Activated CD8-positive, alpha-beta memory T cell treated with anti-CD3 and anti-CD28 coated beads for 24 hours (primary cell): ENCODE data around the gene SLC22A23.

ENCODE experiments used
- DNase-seq: peaks from one replicate; pipeline ENCODE4 v3.0.0-alpha.2; 2020

The SLC22A23 gene

DNA sequence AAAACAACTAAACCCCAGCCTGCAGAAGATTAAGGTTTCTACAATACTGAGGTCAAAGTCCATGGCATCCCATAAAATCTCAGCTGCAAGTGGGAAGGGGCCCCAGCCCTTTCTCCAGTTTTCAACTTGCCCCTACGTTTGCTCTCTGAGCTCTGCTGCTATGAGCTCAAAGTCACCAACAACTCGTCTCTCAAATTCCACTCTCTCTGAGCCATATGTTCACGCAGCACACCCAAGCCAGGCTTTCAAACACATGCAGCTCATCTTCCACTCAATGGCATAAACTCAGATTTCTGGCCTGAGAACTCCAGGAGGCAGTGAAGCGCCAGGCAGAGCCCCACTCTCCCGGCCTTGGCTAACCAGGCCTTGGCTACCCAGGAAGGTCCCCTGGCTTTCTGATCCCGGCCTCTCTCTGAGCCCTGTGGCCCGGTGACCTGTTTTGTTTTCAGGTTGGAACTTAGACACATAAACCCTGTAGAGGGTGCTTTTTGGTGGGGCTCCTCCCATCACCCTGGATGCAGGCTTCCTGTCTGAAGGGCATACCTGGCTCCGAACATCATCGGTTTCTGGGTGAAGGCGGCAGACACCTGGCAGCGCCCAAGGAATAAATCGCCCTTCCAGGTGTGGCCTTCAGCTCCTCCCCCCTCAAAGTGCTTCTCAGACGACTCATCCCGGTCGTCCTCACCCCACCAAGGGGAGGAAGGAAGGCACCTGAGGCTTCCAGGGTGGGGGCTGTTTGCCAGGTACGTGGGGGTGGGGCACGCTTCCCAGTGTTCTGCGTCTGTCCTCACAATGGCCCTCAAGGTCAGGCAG, 12.4 kb downstream of the SLC22A23 start:
- no peak for DNase-seq

DNA sequence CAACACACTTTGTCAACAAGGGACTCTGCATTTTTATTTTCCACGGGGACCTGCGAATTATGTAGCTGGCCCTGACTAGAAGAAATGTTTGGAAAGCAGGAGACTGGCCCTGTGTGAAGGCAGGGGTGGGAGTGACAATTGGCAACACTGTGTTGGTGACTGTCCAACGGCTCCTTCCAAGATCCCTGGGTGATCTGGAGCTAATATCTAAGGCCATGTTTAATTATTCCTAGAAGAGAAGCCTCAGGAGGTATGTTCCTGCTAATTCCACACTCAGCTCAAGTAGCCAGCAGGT, 13.7 kb downstream of the SLC22A23 start:
- no peak for DNase-seq

GRCh38 chr6:3442431-3443220, 14.2 kb downstream of the SLC22A23 start:
- no peak for DNase-seq

DNA sequence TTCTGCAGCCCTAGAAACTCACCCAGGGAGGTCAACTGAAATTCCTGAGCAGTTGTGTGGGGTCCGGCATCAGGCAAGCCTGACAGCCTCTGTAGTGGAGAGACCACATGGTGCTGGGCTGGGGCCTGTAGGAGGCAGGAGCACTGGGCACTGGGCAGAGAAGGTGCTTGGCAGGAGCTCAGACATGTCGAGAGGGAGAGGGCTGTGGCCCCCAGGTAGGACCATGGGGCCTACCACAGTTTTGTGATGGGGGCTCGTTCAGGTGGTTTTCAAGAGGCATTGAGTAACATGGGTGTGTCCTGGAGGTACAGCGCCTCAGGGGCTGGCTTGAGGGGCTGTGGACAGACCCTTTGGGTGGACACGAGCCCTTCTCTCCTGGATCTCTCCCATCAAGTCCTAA, 15.9 kb downstream of the SLC22A23 start:
- no peak for DNase-seq

- DNase-seq = no peak
Measured at GRCh38 chr6:3439961-3440360, 16.9 kb downstream of the SLC22A23 start.

DNA sequence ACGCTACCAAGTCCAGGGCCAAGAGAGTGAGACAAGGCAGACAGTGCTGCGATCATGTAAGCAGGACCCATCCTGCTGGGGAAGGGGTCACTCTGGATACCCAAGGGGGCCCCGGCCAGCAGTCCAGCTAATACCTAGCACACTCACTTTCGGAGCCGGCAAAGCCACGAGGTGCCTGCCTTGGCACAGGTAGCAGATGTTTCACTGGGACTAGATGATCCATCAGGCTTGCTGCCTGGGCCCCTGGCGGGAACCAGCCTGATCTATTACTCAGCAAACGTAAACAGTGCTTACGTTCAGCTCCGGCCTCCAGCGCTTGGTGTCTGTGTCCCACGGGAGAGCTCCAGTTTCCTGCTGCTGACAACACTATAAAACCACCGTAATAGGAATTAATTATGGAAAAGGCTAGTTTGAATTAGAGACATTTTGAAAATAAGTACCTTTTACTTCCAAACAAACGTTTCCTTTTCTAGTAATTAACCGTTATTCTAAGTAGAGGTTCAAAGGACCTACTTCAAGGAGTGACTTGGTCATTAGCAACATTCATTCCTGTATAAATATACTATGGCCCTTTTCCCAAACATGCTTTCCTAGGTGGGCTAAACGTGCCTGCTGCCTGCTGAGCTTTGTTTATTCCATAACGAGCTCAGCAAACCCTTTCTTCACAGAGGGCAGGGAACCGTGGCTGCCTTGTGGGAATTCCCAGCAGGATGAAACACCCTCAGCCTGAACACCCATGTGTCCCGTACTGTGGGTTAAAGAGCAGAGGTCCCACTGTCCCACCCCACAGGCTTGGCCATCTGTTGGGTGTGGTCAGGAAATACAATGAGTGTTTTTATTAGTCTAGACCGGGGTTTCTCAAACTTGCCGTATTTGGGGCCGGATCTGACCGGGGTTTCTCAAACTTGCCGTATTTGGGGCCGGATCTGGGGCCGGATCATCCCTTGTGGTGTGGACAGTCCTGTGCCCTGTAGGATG, 18.4 kb downstream of the SLC22A23 start:
- DNase-seq = no peak

DNA sequence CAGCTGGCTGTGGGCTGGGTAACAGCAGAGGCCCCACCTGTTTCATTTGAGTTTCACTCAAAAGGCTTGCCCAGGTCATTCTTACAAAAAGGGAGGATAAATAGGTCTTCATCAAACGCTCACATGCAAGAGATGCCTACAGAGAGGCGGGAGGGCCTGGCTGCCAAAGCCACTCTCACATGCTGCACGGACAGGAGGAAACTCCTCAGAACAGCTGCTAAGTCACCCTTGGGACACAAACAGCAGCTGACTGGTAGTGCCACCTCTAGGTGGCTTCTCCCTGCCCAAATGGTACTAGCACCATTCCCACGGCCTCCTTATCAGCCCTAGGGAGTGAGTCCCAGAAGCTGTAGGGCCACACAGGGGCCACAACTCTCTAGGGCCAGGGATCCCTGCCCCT, 23.8 kb downstream of the SLC22A23 start:
- no peak for DNase-seq

DNA sequence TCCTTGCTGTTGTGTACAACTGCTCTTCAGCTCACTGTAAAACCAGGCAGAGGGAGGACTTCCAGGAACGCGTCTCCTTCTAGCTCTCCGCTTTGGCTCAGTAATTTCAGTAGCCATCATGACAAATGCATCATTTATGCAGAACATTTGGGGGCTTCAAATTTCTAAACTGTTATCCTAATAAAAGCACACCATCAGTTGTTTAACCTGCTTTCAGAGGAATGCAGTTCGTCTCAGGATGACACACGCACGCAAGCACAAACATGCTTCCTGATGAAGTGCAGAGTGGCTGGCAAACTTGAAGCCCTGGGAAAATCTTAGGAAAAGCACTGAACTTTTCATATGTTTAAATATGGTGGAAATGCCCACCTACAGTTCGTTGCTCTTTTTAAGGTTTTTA, 24.4 kb downstream of the SLC22A23 start:
- DNase-seq = no peak

DNA sequence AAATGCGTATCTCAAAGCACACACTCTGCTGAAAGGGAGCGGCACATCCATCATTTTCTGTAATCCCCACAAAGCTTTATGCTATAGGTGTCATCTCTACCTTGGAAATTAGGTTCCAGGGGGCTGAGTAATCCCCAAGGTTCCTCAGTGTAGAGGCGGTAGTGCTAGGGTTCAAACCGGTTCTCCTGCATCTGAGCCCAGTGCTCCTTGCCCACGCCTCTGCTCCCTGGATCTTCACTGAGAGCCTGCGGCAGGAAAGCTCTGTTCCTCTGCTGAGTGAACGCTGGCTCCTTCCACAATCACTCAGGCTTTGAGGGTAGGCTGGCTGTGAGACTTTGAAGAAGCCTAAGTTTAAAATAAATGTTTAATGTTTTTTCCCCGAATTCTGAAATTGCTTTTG, 24.9 kb downstream of the SLC22A23 start:
- DNase-seq = no peak

DNA sequence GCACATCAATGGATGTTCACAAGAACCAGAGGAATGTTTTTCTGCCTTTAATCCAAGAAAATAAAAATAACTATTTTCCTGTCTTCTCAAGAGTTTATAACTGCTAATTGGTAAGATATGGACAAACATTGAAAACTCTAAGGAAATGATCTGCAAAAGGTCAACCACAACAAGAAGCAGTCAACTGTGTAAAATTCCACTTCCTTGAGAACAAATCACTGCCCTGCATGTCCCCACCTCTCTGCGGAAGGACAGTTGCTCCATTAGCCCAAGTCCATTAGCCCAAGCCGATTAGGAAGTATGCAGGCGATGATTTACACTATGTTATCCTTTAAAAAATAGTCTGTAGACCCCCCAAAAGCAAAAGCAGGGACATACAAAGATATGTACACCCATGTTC, 27.6 kb downstream of the SLC22A23 start:
- no peak for DNase-seq

GRCh38 chr6:3428700-3429099, 28.1 kb downstream of the SLC22A23 start:
- DNase-seq = no peak

DNA sequence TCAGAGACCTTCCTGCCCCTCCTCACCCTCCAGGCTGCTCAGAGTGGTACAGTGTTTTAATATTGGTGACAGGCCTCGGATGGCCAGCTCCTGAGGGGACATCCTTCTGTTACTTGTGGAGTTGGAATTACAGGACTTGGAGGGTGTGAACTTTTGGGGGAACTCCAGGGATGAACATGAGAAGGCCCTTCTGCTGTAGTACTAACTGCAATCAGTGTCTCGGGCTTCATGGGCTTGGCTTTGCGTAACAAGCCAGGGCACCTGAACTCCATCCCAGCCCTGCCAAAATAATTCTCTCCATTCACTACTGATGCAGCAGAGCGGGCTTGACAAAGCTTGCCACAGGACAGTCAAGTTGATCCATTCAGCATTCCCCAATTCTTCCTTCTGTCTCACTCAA, 28.6 kb downstream of the SLC22A23 start:
- no peak for DNase-seq

DNA sequence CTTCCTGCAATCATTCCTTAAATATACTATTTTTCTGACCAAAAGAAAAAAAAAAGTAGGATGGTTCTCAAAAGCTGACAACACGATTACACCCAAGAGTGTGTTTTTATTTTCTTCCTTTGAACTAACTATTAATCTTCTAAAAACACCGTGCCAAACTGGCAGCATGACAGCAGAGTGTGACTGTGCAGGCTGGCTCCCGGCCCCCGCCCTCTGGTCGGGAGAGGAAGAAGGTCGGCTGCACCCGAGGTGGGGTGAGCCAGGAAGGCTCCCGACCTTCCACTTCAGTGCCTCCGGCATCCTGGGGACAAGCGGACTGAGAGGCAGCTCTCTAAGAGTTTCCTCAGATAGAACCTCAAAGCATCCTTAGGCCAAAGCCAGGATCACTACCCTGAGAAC, 29.2 kb downstream of the SLC22A23 start:
- no peak for DNase-seq

- no peak for DNase-seq
Measured at GRCh38 chr6:3426927-3427686, 29.7 kb downstream of the SLC22A23 start.

DNA sequence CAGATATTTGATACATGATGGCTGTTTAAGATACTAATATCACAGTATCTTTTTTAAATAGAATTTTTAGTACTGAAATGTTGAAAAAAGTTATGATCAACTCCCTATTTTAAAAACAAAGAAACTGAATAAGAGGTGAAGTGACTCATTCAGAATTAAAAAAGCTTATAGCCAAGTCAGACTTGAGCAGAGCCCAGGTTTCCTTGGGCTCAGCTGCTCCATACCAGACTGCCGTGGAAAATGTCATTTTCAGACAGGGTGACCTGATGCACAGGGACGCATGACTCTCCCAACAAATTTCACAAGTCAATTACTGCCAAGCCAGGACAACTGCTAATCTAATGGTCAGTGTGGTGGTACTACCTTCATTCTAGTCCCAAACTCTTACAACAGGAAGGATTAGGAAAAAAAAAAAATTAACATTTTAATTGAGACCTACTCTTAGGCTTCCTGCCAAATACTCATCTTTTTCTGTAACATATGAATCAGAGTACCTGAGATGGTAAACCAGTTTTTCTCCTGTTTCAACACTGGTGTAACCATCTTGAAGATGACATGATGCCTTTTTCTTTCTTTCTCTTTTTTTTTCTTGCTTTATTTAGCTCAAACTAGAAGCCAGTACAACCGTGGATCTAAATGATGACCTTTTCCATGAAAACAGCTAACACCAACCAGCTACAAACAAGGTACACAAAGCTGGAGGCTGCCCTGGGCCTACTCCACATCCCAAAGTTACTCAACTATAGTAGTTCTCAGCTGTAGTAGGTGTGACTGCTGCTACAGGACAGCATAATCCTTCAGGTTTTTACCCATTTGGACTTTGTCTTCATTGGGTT, 30.5 kb downstream of the SLC22A23 start:
- DNase-seq = no peak

- no peak for DNase-seq
Measured at GRCh38 chr6:3425574-3425973, 31.3 kb downstream of the SLC22A23 start.

DNA sequence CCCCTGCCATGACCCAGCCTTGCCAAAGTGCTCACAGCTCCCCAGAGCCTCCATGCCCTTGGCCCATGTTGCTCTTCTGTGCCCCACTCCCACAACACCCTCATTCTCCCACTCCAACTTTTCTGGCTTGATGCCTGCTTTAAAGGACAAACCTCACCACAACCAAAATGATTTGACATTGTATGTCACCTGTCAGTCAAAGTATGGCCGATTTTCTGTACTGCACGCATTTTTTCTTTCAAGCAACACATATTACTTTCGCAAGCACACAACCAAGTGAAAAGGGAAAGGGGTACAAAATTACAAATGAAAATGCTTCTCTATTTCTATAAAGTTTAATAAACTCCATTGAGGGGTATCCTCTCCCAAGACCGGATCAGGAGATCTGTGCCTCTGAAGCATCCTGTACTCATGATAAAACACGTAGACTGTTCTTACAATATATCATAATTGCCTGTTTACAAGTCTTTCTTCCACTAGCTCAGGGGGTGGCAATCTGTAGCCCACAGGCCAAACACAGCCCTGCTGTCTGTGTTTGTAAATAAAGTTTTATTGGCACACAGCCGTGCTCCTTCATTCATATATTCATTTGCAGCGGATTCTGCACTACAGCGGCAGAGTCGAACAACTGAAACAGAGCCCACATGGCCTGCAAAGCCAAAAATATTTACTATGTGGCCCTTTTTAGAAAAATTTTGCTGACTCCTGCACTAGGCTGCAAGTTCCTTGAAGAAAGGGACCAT, 32.5 kb downstream of the SLC22A23 start:
- DNase-seq = no peak

DNA sequence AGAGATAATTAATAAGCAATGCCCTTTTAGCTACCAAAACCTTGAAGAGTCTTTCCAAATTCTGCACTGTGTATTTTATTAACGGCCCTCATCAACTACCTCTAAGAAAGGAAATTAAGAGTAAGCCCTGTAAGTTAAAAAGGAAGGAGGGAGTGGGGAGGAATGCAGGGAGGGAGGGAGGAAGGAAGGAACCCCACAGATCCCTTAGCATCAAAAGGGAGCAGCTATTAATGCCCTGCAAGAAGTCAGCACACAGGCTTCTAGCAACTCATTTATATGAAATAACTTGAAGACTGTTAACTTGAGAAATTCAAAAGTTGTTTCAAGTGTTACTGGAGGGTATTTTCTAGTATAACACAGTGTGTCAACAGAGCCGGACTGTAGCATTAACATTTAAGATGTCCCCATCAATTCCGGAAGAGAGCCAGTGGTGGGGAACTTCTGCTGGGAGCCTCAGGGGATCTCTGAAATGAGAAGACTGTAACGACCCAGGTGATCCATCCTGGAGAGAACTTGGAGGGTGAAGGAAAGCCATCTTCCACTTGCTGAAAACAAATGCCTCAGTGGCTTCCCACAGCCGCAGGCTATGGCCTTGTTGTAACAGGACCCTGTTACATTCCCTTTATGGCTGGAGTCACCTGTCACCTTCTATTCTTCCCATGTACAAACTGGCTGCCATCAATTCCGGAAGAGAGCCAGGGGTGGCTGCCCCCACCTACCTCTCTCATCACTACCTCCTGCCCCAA, 33.2 kb downstream of the SLC22A23 start:
- DNase-seq = no peak

GRCh38 chr6:3422435-3423070, 34.3 kb downstream of the SLC22A23 start:
- DNase-seq = no peak
